Epidermal melanocyte (primary cell): ENCODE data around the gene LMBRD1.
"Not testable (repeated sequence)": the region's sequence is repeated elsewhere in the genome, so short reads cannot be mapped to it uniquely, and the experiment has no call there.

Experiments used
- DNase-seq: peaks from one replicate; pipeline ENCODE4 v3.0.0; 2011; ENCODE audit warnings: low spot score; ENCODE audit not compliant: insufficient read length

LMBRD1 gene

GRCh38 chr6:69798796-69799195 is 2.0 kb upstream of the LMBRD1 start:
- DNase-seq, result not testable (repeated sequence)

- no peak for DNase-seq
These were observed 653 bp downstream of the LMBRD1 start for GRCh38 chr6:69796073-69796641.

GRCh38 chr6:69795469-69796072 is 1.2 kb downstream of the LMBRD1 start:
- no peak for DNase-seq

GRCh38 chr6:69792292-69792691 is 4.5 kb downstream of the LMBRD1 start:
- DNase-seq, result no peak

GRCh38 chr6:69791065-69791471 is 5.7 kb downstream of the LMBRD1 start:
- no peak for DNase-seq

GRCh38 chr6:69790629-69791028 is 6.2 kb downstream of the LMBRD1 start:
- no peak for DNase-seq

GRCh38 chr6:69789578-69789977 is 7.2 kb downstream of the LMBRD1 start:
- DNase-seq, result no peak

- not testable (repeated sequence) for DNase-seq
These were observed 9.4 kb downstream of the LMBRD1 start for GRCh38 chr6:69787436-69787835.

GRCh38 chr6:69785697-69786096 is 11.1 kb downstream of the LMBRD1 start:
- no peak for DNase-seq

- DNase-seq, result no peak
These were observed 12.0 kb downstream of the LMBRD1 start for GRCh38 chr6:69784595-69785377.

GRCh38 chr6:69783108-69783507 is 13.7 kb downstream of the LMBRD1 start:
- DNase-seq, result no peak

- DNase-seq, result no peak
These were observed 16.1 kb downstream of the LMBRD1 start for GRCh38 chr6:69780585-69781178.

- no peak for DNase-seq
These were observed 20.9 kb downstream of the LMBRD1 start for GRCh38 chr6:69775941-69776340.

- no peak for DNase-seq
These were observed 21.3 kb downstream of the LMBRD1 start for GRCh38 chr6:69775585-69775849.

- no peak for DNase-seq
These were observed 21.8 kb downstream of the LMBRD1 start for GRCh38 chr6:69774740-69775584.

- no peak for DNase-seq
These were observed 25.5 kb downstream of the LMBRD1 start for GRCh38 chr6:69771158-69771906.

GRCh38 chr6:69768664-69769063 is 28.1 kb downstream of the LMBRD1 start:
- DNase-seq, result no peak

- DNase-seq, result no peak
These were observed 33.0 kb downstream of the LMBRD1 start for GRCh38 chr6:69763763-69764162.

- no peak for DNase-seq
These were observed 35.0 kb downstream of the LMBRD1 start for GRCh38 chr6:69761853-69762252.

- no peak for DNase-seq
These were observed 38.6 kb downstream of the LMBRD1 start for GRCh38 chr6:69758214-69758613.

GRCh38 chr6:69756907-69757306 is 39.9 kb downstream of the LMBRD1 start:
- no peak for DNase-seq
